GM12878 (cell line): Measurements from ENCODE around the gene CLPSL1.

Experiments
- ESRRA ChIP-seq: IDR thresholded peaks from 2 replicates; pipeline ENCODE4 v1.6.1; 2012; ENCODE audit warnings: mild to moderate bottlenecking, low read length, improper control_type of control experiment
- HCFC1 ChIP-seq: fragments of 150-350 bp; IDR thresholded peaks from 2 replicates; pipeline ENCODE4 v1.6.1; 2014; ENCODE audit warnings: low read length
- NRF1 ChIP-seq: conservative IDR thresholded peaks from 2 replicates; pipeline ENCODE4 v1.6.1; 2011; ENCODE audit warnings: mild to moderate bottlenecking, low read depth, low read length, improper control_type of control experiment
- PBX3 ChIP-seq: IDR thresholded peaks from 2 replicates; pipeline ENCODE4 v1.6.1; 2011; ENCODE audit warnings: mild to moderate bottlenecking, low read depth, low read length, moderate library complexity; ENCODE audit not compliant: insufficient replicate concordance
- TF ChIP-seq, protein P1 (sequence below): fragments of 450-650 bp; conservative IDR thresholded peaks from 2 replicates; pipeline ENCODE4 v1.6.1; 2017; ENCODE audit warnings: mild to moderate bottlenecking, moderate library complexity

- TF ChIP-seq PBX3 = no peak
- TF ChIP-seq ESRRA = no peak
- TF ChIP-seq NRF1 = no peak
- no peak for TF ChIP-seq HCFC1
- TF ChIP-seq, protein P1, sequence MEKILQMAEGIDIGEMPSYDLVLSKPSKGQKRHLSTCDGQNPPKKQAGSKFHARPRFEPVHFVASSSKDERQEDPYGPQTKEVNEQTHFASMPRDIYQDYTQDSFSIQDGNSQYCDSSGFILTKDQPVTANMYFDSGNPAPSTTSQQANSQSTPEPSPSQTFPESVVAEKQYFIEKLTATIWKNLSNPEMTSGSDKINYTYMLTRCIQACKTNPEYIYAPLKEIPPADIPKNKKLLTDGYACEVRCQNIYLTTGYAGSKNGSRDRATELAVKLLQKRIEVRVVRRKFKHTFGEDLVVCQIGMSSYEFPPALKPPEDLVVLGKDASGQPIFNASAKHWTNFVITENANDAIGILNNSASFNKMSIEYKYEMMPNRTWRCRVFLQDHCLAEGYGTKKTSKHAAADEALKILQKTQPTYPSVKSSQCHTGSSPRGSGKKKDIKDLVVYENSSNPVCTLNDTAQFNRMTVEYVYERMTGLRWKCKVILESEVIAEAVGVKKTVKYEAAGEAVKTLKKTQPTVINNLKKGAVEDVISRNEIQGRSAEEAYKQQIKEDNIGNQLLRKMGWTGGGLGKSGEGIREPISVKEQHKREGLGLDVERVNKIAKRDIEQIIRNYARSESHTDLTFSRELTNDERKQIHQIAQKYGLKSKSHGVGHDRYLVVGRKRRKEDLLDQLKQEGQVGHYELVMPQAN = no peak
These were observed 25.4 kb upstream of the CLPSL1 start for GRCh38 chr6:35755278-35755924.
